Mesendoderm (in vitro differentiated cells): ENCODE measurements around the gene SEMA3G.

Experiments used
- DNase-seq: peaks from one replicate; pipeline ENCODE4 v3.0.0; 2013
- H2AK5ac ChIP-seq: 2 replicates; pipeline ENCODE4 v1.6.1; 2013; ENCODE audit warnings: low read length, inconsistent platforms
- H2BK120ac ChIP-seq: 2 replicates; pipeline ENCODE4 v1.6.1; 2013; ENCODE audit warnings: low read depth, mild to moderate bottlenecking, low read length, moderate library complexity, mixed read lengths
- H2BK15ac ChIP-seq: replicated peaks from 2 replicates; pipeline ENCODE4 v1.6.1; 2013; ENCODE audit warnings: low read depth, mild to moderate bottlenecking, moderate library complexity
- H2BK5ac ChIP-seq: 2 replicates; pipeline ENCODE4 v1.6.1; 2013; ENCODE audit warnings: low read length, inconsistent platforms
- H3K18ac ChIP-seq: 2 replicates; pipeline ENCODE4 v1.6.1; 2013; ENCODE audit warnings: mild to moderate bottlenecking, low read length, mixed read lengths
- H3K23ac ChIP-seq: one replicate; pipeline ENCODE4 v1.6.1; 2013; ENCODE audit warnings: low read length
- H3K27ac ChIP-seq: 2 replicates; pipeline ENCODE4 v1.5.1; 2013; ENCODE audit warnings: low read depth, mild to moderate bottlenecking, inconsistent platforms, low read length, moderate library complexity
- H3K27me3 ChIP-seq: 2 replicates; pipeline ENCODE4 v1.6.1; 2013; ENCODE audit warnings: low read length, control low read depth, mild to moderate bottlenecking, inconsistent platforms; ENCODE audit not compliant: insufficient read depth, poor library complexity
- H3K36me3 ChIP-seq: 2 replicates; pipeline ENCODE4 v1.6.1; 2013; ENCODE audit warnings: low read length, inconsistent platforms; ENCODE audit not compliant: control insufficient read depth, insufficient read depth
- H3K4ac ChIP-seq: one replicate; pipeline ENCODE4 v1.6.1; 2013; ENCODE audit warnings: low read depth, mild to moderate bottlenecking, low read length, moderate library complexity
- H3K4me1 ChIP-seq: 2 replicates; pipeline ENCODE4 v1.6.1; 2013; ENCODE audit warnings: low read depth, low read length, inconsistent platforms; ENCODE audit not compliant: control insufficient read depth
- H3K4me2 ChIP-seq: 2 replicates; pipeline ENCODE4 v1.6.1; 2013; ENCODE audit warnings: low read length
- H3K4me3 ChIP-seq: 2 replicates; pipeline ENCODE4 v1.5.1; 2013; ENCODE audit warnings: mild to moderate bottlenecking, low read length
- H3K56ac ChIP-seq: one replicate; pipeline ENCODE4 v1.6.1; 2013; ENCODE audit warnings: low read length
- H3K79me1 ChIP-seq: 2 replicates; pipeline ENCODE4 v1.6.1; 2013; ENCODE audit warnings: low read length, inconsistent platforms
- H3K79me2 ChIP-seq: 2 replicates; pipeline ENCODE4 v1.6.1; 2013; ENCODE audit warnings: mild to moderate bottlenecking, low read length; ENCODE audit not compliant: control insufficient read depth, insufficient read depth
- H3K9ac ChIP-seq: 2 replicates; pipeline ENCODE4 v1.6.1; 2013; ENCODE audit warnings: low read length, inconsistent platforms
- H4K5ac ChIP-seq: one replicate; pipeline ENCODE4 v1.6.1; 2013; ENCODE audit warnings: low read length
- H4K8ac ChIP-seq: one replicate; pipeline ENCODE4 v1.6.1; 2013; ENCODE audit warnings: low read depth, mild to moderate bottlenecking, control low read depth, low read length, moderate library complexity
- WGBS: extraction: QIAGEN DNeasy Blood & Tissue Kit; methylation state at CpG from one replicate; pipeline ENCODE4 v1.1.7; 2013; ENCODE audit warnings: low lambda C conversion rate, missing lambda C conversion rate; ENCODE audit not compliant: insufficient coverage; ENCODE audit errors: extremely low coverage; 5-methylcytosine and 5-hydroxymethylcytosine counted together

The SEMA3G gene

DNA sequence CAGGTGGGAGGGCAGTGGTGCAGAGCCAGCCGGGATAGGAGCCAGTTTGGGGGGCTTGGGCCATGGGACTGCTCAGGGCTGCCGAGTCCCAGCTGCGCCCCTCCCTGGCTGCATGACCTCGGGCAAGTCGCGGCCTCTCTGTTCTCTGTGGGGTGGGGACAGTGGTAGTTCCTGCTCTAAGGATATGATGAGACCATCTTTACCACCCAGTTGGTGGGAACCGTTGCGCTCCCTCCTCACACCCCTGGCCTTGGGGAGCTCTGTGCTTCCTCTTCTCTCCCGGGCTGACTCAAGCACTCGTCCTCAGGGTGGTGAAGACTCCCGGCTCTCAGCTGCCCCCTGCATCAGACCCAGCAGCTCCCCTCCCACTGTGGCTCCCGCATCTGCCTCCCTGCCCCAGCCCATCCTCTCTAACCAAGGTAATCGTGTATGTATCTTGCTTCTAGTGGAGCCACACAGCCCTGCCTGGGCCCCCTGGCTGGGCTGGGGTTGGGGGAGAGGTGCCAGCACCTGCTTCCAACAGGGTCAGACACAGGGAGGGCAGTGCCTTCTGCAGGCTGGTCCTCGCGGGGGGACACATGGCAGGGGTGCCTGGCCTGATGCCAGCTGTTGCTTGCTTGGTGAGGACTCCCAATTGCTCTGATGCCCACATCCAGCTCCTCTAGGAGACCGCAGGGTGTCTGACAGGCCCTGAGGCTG lies 35.1 kb upstream of the SEMA3G start:
- no peaks in the 10 kb centered on the region for H3K79me1 ChIP-seq
- H3K9ac ChIP-seq: no peak overlapping the region
- no peaks in the 10 kb centered on the region for H3K27me3 ChIP-seq
- H4K8ac ChIP-seq: no peak overlapping the region
- H3K4me1 ChIP-seq: no peaks in the 10 kb centered on the region
- H3K4ac ChIP-seq: no peak overlapping the region
- H3K36me3 ChIP-seq: peaks cover 12% of the 10 kb centered on the region
- H2AK5ac ChIP-seq: no peak overlapping the region
- no peak overlapping the region for H2BK120ac ChIP-seq
- H4K5ac ChIP-seq: no peak overlapping the region
- no peak overlapping the region for H2BK15ac ChIP-seq
- no peak overlapping the region for H3K18ac ChIP-seq
- no peaks in the 10 kb centered on the region for H3K79me2 ChIP-seq
- no CpG with 5 or more reads among the region's 16 CpGs for WGBS
- no peak overlapping the region for H3K56ac ChIP-seq
- H3K4me2 ChIP-seq: no peak overlapping the region
- no peak overlapping the region for H3K23ac ChIP-seq
- H3K27ac ChIP-seq: no peak overlapping the region
- H2BK5ac ChIP-seq: no peak overlapping the region
- DNase-seq: no peak
- H3K4me3 ChIP-seq: no peak overlapping the region

DNA sequence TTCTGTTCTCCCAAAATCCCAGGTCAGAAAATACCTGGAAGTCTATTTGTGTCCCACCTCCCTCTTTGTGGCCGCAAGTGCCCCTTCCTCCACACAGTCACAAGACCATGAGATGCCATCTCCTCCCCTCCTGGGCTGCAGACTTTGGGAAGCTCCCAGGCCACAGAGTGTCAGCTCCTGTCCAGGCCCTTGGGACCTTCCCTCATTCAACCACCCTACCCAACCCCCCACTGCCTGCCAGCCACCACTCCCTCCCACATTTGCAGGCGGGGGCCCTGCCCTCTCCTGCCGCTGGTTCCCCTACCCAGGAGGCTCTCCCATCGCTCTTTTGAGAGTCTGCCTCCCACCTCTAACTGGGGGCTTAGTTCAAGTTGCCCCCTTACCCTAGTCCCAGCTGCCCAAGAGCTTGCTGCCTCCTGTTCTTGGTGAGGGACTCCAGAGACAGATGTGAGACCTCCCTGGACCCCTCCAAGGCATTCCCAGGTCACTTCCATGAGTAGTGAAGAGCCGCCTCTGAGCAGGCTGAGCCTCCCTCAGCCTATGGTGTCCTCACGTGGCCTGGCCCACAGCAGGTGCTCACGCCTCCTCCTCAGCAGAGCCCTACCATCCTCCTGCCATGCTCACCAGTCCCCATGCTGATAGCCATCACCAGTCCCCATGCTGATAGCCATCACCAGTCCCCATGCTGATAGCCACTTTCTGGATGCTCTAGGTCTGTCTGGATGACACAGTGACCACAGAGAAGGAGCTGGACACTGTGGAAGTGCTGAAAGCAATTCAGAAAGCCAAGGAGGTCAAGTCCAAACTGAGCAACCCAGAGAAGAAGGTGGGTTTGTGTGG lies 34.4 kb upstream of the SEMA3G start:
- no peak overlapping the region for H3K27ac ChIP-seq
- H2BK5ac ChIP-seq: no peak overlapping the region
- WGBS: no CpG with 5 or more reads among the region's 7 CpGs
- H2AK5ac ChIP-seq: no peak overlapping the region
- H4K5ac ChIP-seq: no peak overlapping the region
- no peak overlapping the region for H3K56ac ChIP-seq
- no peaks in the 10 kb centered on the region for H3K79me1 ChIP-seq
- H3K4ac ChIP-seq: no peak overlapping the region
- H4K8ac ChIP-seq: no peak overlapping the region
- H3K18ac ChIP-seq: no peak overlapping the region
- H2BK120ac ChIP-seq: no peak overlapping the region
- no peaks in the 10 kb centered on the region for H3K27me3 ChIP-seq
- no peak overlapping the region for H3K23ac ChIP-seq
- H3K36me3 ChIP-seq: peaks cover 15% of the 10 kb centered on the region
- H2BK15ac ChIP-seq: no peak overlapping the region
- H3K4me1 ChIP-seq: no peaks in the 10 kb centered on the region
- H3K4me2 ChIP-seq: no peak overlapping the region
- no peaks in the 10 kb centered on the region for H3K79me2 ChIP-seq
- no peak overlapping the region for H3K4me3 ChIP-seq
- no peak for DNase-seq
- no peak overlapping the region for H3K9ac ChIP-seq

- Histone ChIP-seq H2BK15ac (no peak overlapping the region), H3K4me2 (no peak overlapping the region), H3K56ac (no peak overlapping the region), H2BK120ac (no peak overlapping the region), H3K18ac (no peak overlapping the region), H4K8ac (no peak overlapping the region), H2BK5ac (no peak overlapping the region), H3K23ac (no peak overlapping the region), H3K4ac (no peak overlapping the region), H3K79me1 (no peaks in the 10 kb centered on the region), H4K5ac (no peak overlapping the region), H2AK5ac (no peak overlapping the region), H3K27me3 (no peaks in the 10 kb centered on the region), H3K27ac (no peak overlapping the region), H3K4me3 (no peak overlapping the region), H3K79me2 (no peaks in the 10 kb centered on the region), H3K36me3 (peaks cover 19% of the 10 kb centered on the region), H3K9ac (no peak overlapping the region), H3K4me1 (no peaks in the 10 kb centered on the region)
- DNase-seq: no peak
- no CpG with 5 or more reads among the region's 6 CpGs for WGBS
Measured at GRCh38 chr3:52477796-52478095, 32.8 kb upstream of the SEMA3G start.

DNA sequence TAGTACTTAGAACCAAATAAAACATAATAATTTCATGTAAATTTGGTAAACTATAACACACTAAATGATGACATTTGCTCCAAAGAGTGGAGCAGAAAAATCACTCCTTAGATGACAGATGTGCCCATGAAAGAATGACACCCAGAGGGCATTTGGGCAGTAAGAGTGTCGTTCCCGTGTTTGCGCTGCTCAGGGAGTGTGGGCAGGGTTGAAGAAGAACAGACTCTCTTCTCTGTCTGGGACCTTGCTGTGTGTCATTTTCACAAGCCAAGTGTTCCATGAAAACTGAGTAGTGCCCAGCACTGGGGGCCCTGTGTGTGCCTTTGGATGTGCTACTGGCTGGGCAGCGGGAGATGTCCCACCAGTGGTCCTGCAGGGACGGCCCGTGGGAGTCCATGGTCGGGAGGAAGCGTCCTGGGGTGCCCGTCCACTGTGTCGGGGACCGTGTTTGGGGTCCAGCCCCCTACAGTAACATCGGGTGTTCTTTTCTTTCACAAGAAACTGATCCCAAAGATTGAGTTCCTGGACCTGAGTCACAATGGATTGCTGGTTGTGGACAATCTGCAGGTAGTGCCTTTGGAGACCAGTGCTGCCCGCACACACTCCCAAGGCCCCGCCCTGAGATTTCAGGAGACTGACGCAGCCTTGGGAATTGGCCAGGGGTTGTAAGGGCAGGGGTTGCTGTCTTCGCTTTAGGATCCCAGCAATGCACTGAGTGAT lies 32.3 kb upstream of the SEMA3G start:
- Histone ChIP-seq H3K4me1 (no peaks in the 10 kb centered on the region), H3K4me2 (no peak overlapping the region), H3K56ac (no peak overlapping the region), H3K36me3 (peaks cover 19% of the 10 kb centered on the region), H3K27ac (no peak overlapping the region), H4K8ac (no peak overlapping the region), H2BK15ac (no peak overlapping the region), H3K27me3 (no peaks in the 10 kb centered on the region), H2BK120ac (no peak overlapping the region), H3K9ac (no peak overlapping the region), H2BK5ac (no peak overlapping the region), H4K5ac (no peak overlapping the region), H3K4me3 (no peak overlapping the region), H3K4ac (no peak overlapping the region), H3K79me2 (no peaks in the 10 kb centered on the region), H3K23ac (no peak overlapping the region), H2AK5ac (no peak overlapping the region), H3K79me1 (no peaks in the 10 kb centered on the region), H3K18ac (no peak overlapping the region)
- WGBS: no CpG with 5 or more reads among the region's 16 CpGs
- DNase-seq: no peak

DNA sequence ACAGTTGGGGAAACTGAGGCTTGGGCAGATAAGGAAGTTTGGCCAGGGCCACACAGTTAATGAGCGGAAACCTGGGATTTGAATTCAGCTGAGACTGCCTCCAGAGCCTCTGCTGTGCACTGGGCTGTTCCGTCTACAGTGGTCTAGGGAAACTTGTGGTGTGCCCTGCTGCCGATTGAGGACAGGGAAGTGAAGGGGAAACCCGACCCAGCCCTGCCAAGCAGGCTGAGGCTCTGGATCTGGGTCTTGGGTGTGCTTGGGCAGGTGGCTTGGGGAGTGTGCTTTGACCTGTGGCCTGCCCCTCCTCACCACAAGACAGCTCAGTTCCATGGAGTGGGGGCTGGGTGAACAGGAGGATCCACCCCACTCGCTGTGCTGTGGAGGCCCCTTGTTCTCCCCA lies 28.1 kb upstream of the SEMA3G start:
- H2BK15ac ChIP-seq: no peak overlapping the region
- H3K56ac ChIP-seq: no peak overlapping the region
- H2BK5ac ChIP-seq: no peak overlapping the region
- H3K4me2 ChIP-seq: no peak overlapping the region
- H3K18ac ChIP-seq: no peak overlapping the region
- no peak overlapping the region for H4K8ac ChIP-seq
- H4K5ac ChIP-seq: no peak overlapping the region
- no peak overlapping the region for H3K23ac ChIP-seq
- no peak overlapping the region for H3K9ac ChIP-seq
- no peak overlapping the region for H3K4me3 ChIP-seq
- H3K4me1 ChIP-seq: no peaks in the 10 kb centered on the region
- no peak for DNase-seq
- H3K79me1 ChIP-seq: no peaks in the 10 kb centered on the region
- H2BK120ac ChIP-seq: no peak overlapping the region
- WGBS: no CpG with 5 or more reads among the region's 5 CpGs
- no peak overlapping the region for H3K4ac ChIP-seq
- no peaks in the 10 kb centered on the region for H3K79me2 ChIP-seq
- no peak overlapping the region for H3K27ac ChIP-seq
- H2AK5ac ChIP-seq: no peak overlapping the region
- H3K27me3 ChIP-seq: no peaks in the 10 kb centered on the region
- H3K36me3 ChIP-seq: peaks cover 11% of the 10 kb centered on the region
